HG02943 (cell line): ENCODE measurements around the gene HOXA11.

ENCODE experiments used
- ATAC-seq: cut with Tn5 transposase; IDR thresholded peaks from one replicate; pipeline ENCODE4 v1.9.1; 2021; ENCODE audit warnings: mild to moderate bottlenecking, low read depth, moderate library complexity; ENCODE audit not compliant: unreplicated experiment

Gene HOXA11

GRCh38 chr7:27185013-27185853 is at the start of gene HOXA11:
HOXA11 (minus strand) TSS chr7:27185232; CDS start chr7:27185144, 88 bp downstream.
- no peak for ATAC-seq

- no peak for ATAC-seq
Measured at GRCh38 chr7:27229448-27229847, 44.4 kb upstream of the HOXA11 start.

- no peak for ATAC-seq
Measured at GRCh38 chr7:27224983-27225934, 40.2 kb upstream of the HOXA11 start.

- no peak for ATAC-seq
Measured at GRCh38 chr7:27223941-27224575, 39.0 kb upstream of the HOXA11 start.

- ATAC-seq, result no peak
Measured at GRCh38 chr7:27221201-27221797, 36.3 kb upstream of the HOXA11 start.

GRCh38 chr7:27220440-27220955 is 35.5 kb upstream of the HOXA11 start:
- no peak for ATAC-seq

GRCh38 chr7:27219821-27220220 is 34.8 kb upstream of the HOXA11 start:
- ATAC-seq, result no peak

GRCh38 chr7:27217951-27218350 is 32.9 kb upstream of the HOXA11 start:
- no peak for ATAC-seq

GRCh38 chr7:27215356-27215755 is 30.3 kb upstream of the HOXA11 start:
- ATAC-seq, result no peak

- no peak for ATAC-seq
Measured at GRCh38 chr7:27214239-27214950, 29.4 kb upstream of the HOXA11 start.

- ATAC-seq, result no peak
Measured at GRCh38 chr7:27213433-27214238, 28.6 kb upstream of the HOXA11 start.

GRCh38 chr7:27212497-27213432 is 27.7 kb upstream of the HOXA11 start:
- ATAC-seq, result no peak

GRCh38 chr7:27211764-27212204 is 26.8 kb upstream of the HOXA11 start:
- ATAC-seq, result no peak

GRCh38 chr7:27211084-27211446 is 26.0 kb upstream of the HOXA11 start:
- no peak for ATAC-seq

GRCh38 chr7:27210441-27211083 is 25.5 kb upstream of the HOXA11 start:
- no peak for ATAC-seq

- no peak for ATAC-seq
Measured at GRCh38 chr7:27209933-27210440, 25.0 kb upstream of the HOXA11 start.

- no peak for ATAC-seq
Measured at GRCh38 chr7:27208998-27209397, 24.0 kb upstream of the HOXA11 start.
